Measurements from ENCODE around the gene FHIT. TPM values are rescaled to one million over a fixed set of nuclear protein-coding genes. Genes with fewer than 3 reads are reported as not detected.

FHIT gene
- total RNA-seq, 2 experiments from 2014 or later, result 7.6 to 7.9 TPM

- H3K27ac Mint-ChIP-seq, result no peak overlapping the region
- no peaks in the 10 kb centered on the region for H3K36me3 Mint-ChIP-seq (ENCODE audit: low read depth)
- ChIA-PET CTCF (no interaction called here), POLR2A (no interaction called here)
- DNase-seq, result no peak
- ATAC-seq, result no peak
- no peaks in the 10 kb centered on the region for H3K27me3 Mint-ChIP-seq
- intact Hi-C loops (cut with micrococcal nuclease), result no loop called here
- no peak for TF ChIP-seq CTCF (IDR thresholded peaks at IDR 0.05)
- H3K4me1 Mint-ChIP-seq (ENCODE audit: low read depth), result peaks cover 2% of the 10 kb centered on the region
- H3K9me3 Mint-ChIP-seq, result peaks cover 4% of the 10 kb centered on the region
- no peak overlapping the region for H3K4me3 Mint-ChIP-seq
Measured at GRCh38 chr3:61154457-61155198, 96.6 kb downstream of the FHIT start.

DNA sequence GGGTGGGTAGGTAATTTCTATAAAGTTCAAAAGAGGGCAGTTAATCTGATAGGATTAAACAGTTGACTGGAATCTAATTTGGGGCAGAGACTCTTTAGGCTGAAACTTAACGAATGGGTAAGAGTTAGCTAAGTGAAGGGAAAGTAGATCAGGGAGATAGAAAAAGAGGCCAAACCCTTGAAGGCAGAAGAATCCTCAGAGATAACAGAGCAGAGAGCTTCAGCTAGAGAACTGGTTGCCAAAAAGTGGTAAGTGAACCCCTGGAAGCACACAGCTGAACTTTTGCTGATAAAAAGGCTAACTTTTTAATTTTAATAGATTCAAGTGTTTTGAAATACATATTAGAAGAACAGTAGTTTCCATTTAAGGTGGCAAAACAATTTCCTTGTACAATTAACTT is 99.2 kb downstream of the FHIT start:
- no peak for TF ChIP-seq CTCF (IDR thresholded peaks at IDR 0.05)

DNA sequence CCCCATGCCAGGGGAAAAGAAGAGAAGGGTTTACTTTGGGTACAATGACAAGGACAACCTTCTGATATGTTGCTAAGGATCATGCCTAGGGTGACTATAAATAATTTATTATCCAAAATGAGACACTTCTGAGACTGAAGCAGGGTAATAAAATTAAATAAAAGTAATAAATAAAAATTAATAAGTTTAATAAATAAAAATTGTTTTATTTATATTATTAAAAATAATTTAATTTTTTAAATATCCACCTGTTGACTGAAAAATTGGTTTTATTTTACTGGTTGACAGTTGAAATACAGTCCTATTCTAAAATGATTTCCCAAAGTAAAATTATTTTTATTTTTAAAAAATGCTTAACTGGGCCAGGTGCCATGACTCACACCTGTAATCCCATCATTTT is 102.0 kb downstream of the FHIT start:
- POLR2A ChIA-PET, result no interaction called here
- no peaks in the 10 kb centered on the region for H3K4me1 Mint-ChIP-seq (ENCODE audit: low read depth)
- no peak for TF ChIP-seq CTCF (IDR thresholded peaks at IDR 0.05)
- H3K4me3 Mint-ChIP-seq, result no peak overlapping the region
- peaks cover 5% of the 10 kb centered on the region for H3K36me3 Mint-ChIP-seq (ENCODE audit: low read depth)
- no peak overlapping the region for H3K27ac Mint-ChIP-seq
- H3K27me3 Mint-ChIP-seq, result no peaks in the 10 kb centered on the region
- ATAC-seq (no peak), DNase-seq (no peak)
- intact Hi-C loops (cut with micrococcal nuclease), result no loop called here
- H3K9me3 Mint-ChIP-seq, result peaks cover 4% of the 10 kb centered on the region
- CTCF ChIA-PET, result no interaction called here

More for the DNA sequence above, 99.2 kb downstream of the FHIT start:
- Mint-ChIP-seq H3K4me1 (ENCODE audit: low read depth) (no peaks in the 10 kb centered on the region), H3K4me3 (no peak overlapping the region), H3K27me3 (no peaks in the 10 kb centered on the region), H3K36me3 (ENCODE audit: low read depth) (no peaks in the 10 kb centered on the region), H3K9me3 (peaks cover 4% of the 10 kb centered on the region), H3K27ac (no peak overlapping the region)
- POLR2A ChIA-PET, result no interaction called here
- DNase-seq (no peak), ATAC-seq (no peak)
- CTCF ChIA-PET, result no interaction called here
- intact Hi-C loops (cut with micrococcal nuclease), result no loop called here

- intact Hi-C loops (cut with micrococcal nuclease), result no loop called here
- CTCF ChIA-PET, result no interaction called here
Measured at GRCh38 chr3:61146010-61146890, 105.0 kb downstream of the FHIT start.

More at GRCh38 chr3:61146010-61146890, 105.0 kb downstream of the FHIT start:
- Mint-ChIP-seq H3K27me3 (no peaks in the 10 kb centered on the region), H3K36me3 (ENCODE audit: low read depth) (peaks cover 5% of the 10 kb centered on the region), H3K9me3 (peaks cover 3% of the 10 kb centered on the region), H3K4me3 (no peak overlapping the region), H3K4me1 (ENCODE audit: low read depth) (no peaks in the 10 kb centered on the region), H3K27ac (no peak overlapping the region)
- DNase-seq, result no peak
- ATAC-seq, result no peak
- POLR2A ChIA-PET, result no interaction called here
- no peak for TF ChIP-seq CTCF (IDR thresholded peaks at IDR 0.05)

All from activated CD8-positive, alpha-beta T cell treated with anti-CD3 and anti-CD28 coated beads for 36 hours (primary cell).